K562 (cell line): ENCODE data around the gene GRHL3. TPM values are rescaled to one million over a fixed set of nuclear protein-coding genes. Genes with fewer than 3 reads are reported as not detected.
A peak's percentile ranks its signal among the peaks of the same experiment; 100 is the strongest.

Experiments
- ATAC-seq: fragments of 200-7000 bp; cut with Tn5 transposase; 3 replicates; pipeline ENCODE4 v1.9.1; 2020; ENCODE audit warnings: moderate library complexity
- BruUV-seq: library from RNA; stranded (reverse); fragments of 400-500 nt; replicated peaks from 2 replicates; lab custom pipeline; 2021; lab: Mats Ljungman, UMichigan
- CTCF ChIA-PET: fragments of 300-600 bp; formaldehyde crosslinking; extraction: SDS; loops from one replicate; lab custom pipeline; 2021; ENCODE audit warnings: low intra/inter-chr PET ratio; lab: Yijun Ruan, JAX
- POLR2A ChIA-PET: fragments of 300-600, 350-650 bp; sonication (Branson Sonifier 250); formaldehyde crosslinking; extraction: SDS; loops from one replicate; lab custom pipeline; 2021; ENCODE audit warnings: antibody characterized with exemption, inconsistent platforms; lab: Yijun Ruan, JAX
- DNase-seq, 4 experiments: peaks; one replicate each; pipeline versions ENCODE4 v3.0.0 to v3.0.0-alpha.2; 2011 to 2018; ENCODE audit warnings: low spot score in 3 of 4, mixed read lengths in 3 of 4; ENCODE audit errors: extremely low read depth in 1 of 4
- FAIRE-seq: peaks from 2 replicates; lab custom pipeline; 2011; peaks lifted over from hg19 to GRCh38; lab: Jason Lieb, UNC
- H2AFZ ChIP-seq: 2 replicates; pipeline ENCODE4 v1.6.0; 2011; ENCODE audit warnings: low read depth, low read length, control low read depth, inconsistent platforms
- H3K27ac ChIP-seq: fragments of 200-600 bp; 3 replicates; pipeline ENCODE4 v1.8.0; 2011; ENCODE audit warnings: low read depth, mild to moderate bottlenecking, control low read depth, inconsistent platforms, low read length, moderate library complexity, mixed read lengths; ENCODE audit errors: extremely low read depth
- H3K27me3 ChIP-seq, 2 experiments: fragments of 300-600 bp in 1 of 2; 2 replicates in 1 of 2; 3 replicates in 1 of 2; pipeline versions ENCODE4 v1.6.0 to v1.8.0; 2011; ENCODE audit warnings: inconsistent platforms in 2 of 2, low read length in 2 of 2, mild to moderate bottlenecking in 1 of 2, mixed read lengths in 1 of 2, moderate library complexity in 1 of 2; ENCODE audit not compliant: control insufficient read depth in 2 of 2, insufficient read depth in 2 of 2
- H3K36me3 ChIP-seq: fragments of 300-600 bp; 3 replicates; pipeline ENCODE4 v1.8.0; 2011; ENCODE audit warnings: mild to moderate bottlenecking, low read length, inconsistent platforms; ENCODE audit not compliant: control insufficient read depth, insufficient read depth
- H3K4me1 ChIP-seq, 2 experiments: fragments of 200-600 bp in 1 of 2; replicated peaks in 1 of 2; 2 replicates in 1 of 2; 3 replicates in 1 of 2; pipeline versions ENCODE4 v1.5.1 to v1.8.0; 2011; ENCODE audit warnings: inconsistent platforms in 2 of 2, low read length in 2 of 2, mild to moderate bottlenecking in 1 of 2, mixed read lengths in 1 of 2, moderate library complexity in 1 of 2; ENCODE audit not compliant: control insufficient read depth in 2 of 2, insufficient read depth in 2 of 2
- H3K4me2 ChIP-seq: 2 replicates; pipeline ENCODE4 v1.6.1; 2011; ENCODE audit warnings: low read length, control low read depth, inconsistent platforms, mixed read lengths; ENCODE audit not compliant: insufficient read depth
- H3K4me3 ChIP-seq: fragments of 200-600 bp; sonication (generic), shearing (Covaris generic); 2 replicates; pipeline ENCODE4 v1.5.1; 2016; ENCODE audit warnings: control low read depth, inconsistent platforms
- H3K79me2 ChIP-seq: fragments of 200-600 bp; 3 replicates; pipeline ENCODE4 v1.8.0; 2011; ENCODE audit warnings: low read length, inconsistent platforms; ENCODE audit not compliant: control insufficient read depth, insufficient read depth
- H3K9ac ChIP-seq, 2 experiments: 2 replicates each; pipeline versions ENCODE4 v1.6.0 to v1.6.1; 2011; ENCODE audit warnings: low read depth in 2 of 2, low read length in 2 of 2, control low read depth in 1 of 2, inconsistent platforms in 1 of 2, mild to moderate bottlenecking in 1 of 2, mixed read lengths in 1 of 2; ENCODE audit not compliant: insufficient read depth in 1 of 2
- H3K9me1 ChIP-seq: one replicate; pipeline ENCODE4 v1.6.0; 2011; ENCODE audit warnings: inconsistent platforms, mild to moderate bottlenecking, low read length, moderate library complexity; ENCODE audit not compliant: control insufficient read depth, insufficient read depth
- H3K9me3 ChIP-seq: replicated peaks from 2 replicates; pipeline ENCODE4 v1.5.1; 2011; ENCODE audit warnings: low read depth, low read length, inconsistent platforms; ENCODE audit not compliant: control insufficient read depth, insufficient read depth
- H4K20me1 ChIP-seq: replicated peaks from 2 replicates; pipeline ENCODE4 v1.6.1; 2011; ENCODE audit warnings: low read length, inconsistent platforms, mixed read lengths; ENCODE audit not compliant: control insufficient read depth, insufficient read depth
- HIVEP1 ChIP-seq: fragments of 250-450 bp; sonication (Bioruptor Pico); IDR thresholded peaks from 2 replicates; pipeline ENCODE4 v1.4.0; 2020; ENCODE audit warnings: mild to moderate bottlenecking
- TEAD1 ChIP-seq, 2 experiments: fragments of 450-650 bp in 1 of 2; sonication (generic) in 1 of 2; formaldehyde crosslinking; IDR thresholded peaks; 2 replicates each; pipeline versions ENCODE4 v1.4.0 to v1.8.0; 2020 to 2022; ENCODE audit warnings: mild to moderate bottlenecking in 2 of 2, missing genetic modification reagents in 1 of 2
- ZNF134 ChIP-seq: fragments of 250-450 bp; sonication (Bioruptor Pico); conservative IDR thresholded peaks from 2 replicates; pipeline ENCODE4 v1.4.0; 2020
- ZNF263 ChIP-seq: sonication (generic); formaldehyde crosslinking; IDR thresholded peaks from 2 replicates; pipeline ENCODE4 v1.8.0; 2022; ENCODE audit warnings: mild to moderate bottlenecking, missing genetic modification reagents, borderline replicate concordance
- WGBS: fragments of 100-300 bp; shearing (Covaris generic); methylation state at CpG from one replicate; pipeline ENCODE4 v1.1.6; 2016; ENCODE audit warnings: low coverage, mixed read lengths; ENCODE audit not compliant: insufficient coverage; ENCODE audit errors: missing lambda C conversion rate; 5-methylcytosine and 5-hydroxymethylcytosine counted together
- in situ Hi-C: fragments of 300-500 bp; cut with MboI; formaldehyde crosslinking; loops from 4 replicates; pipeline ENCODE4 v1.15.0; 2018; ENCODE audit warnings: inconsistent platforms, mixed read lengths
- intact Hi-C: fragments of 100-400 bp; cut with micrococcal nuclease; formaldehyde crosslinking; loops from 2 replicates; pipeline ENCODE4 v1.14.2; 2022
- polyA plus RNA-seq, 8 experiments: library from polyadenylated mRNA; depleted of rRNA in 4 of 8; stranded (reverse) in 5 of 8; unstranded in 3 of 8; fragments of >200 nt; fragmentation: Nextera tagmentation in 2 of 8; fragmentation: Illumina TruSeq in 1 of 8; extraction: Ambion mirVana in 2 of 8; extraction: Trizol in 1 of 8; gene quantifications; 2 replicates each; pipeline versions ENCODE4 v1.2.1 to v1.2.3, GENCODE V29; 2011 to 2014; ENCODE audit warnings: inconsistent platforms in 1 of 8, missing spikeins in 1 of 8
- total RNA-seq, 7 experiments: library from RNA; depleted of rRNA in 6 of 7; stranded (reverse); fragments of >200 nt in 6 of 7; fragmentation: Illumina TruSeq in 2 of 7; extraction: Trizol in 2 of 7; gene quantifications; 2 replicates each; pipeline versions ENCODE4 v1.2.1 to v1.2.3, GENCODE V29; 2011 to 2021; ENCODE audit warnings: low replicate concordance in 1 of 7

GRHL3 gene
- total and polyA plus RNA-seq, 9 of the 15 experiments (the other 6 are each of a cell fraction or from before 2014, with no cell fraction given): 0.01 to 0.04 TPM; not detected in 7

DNA sequence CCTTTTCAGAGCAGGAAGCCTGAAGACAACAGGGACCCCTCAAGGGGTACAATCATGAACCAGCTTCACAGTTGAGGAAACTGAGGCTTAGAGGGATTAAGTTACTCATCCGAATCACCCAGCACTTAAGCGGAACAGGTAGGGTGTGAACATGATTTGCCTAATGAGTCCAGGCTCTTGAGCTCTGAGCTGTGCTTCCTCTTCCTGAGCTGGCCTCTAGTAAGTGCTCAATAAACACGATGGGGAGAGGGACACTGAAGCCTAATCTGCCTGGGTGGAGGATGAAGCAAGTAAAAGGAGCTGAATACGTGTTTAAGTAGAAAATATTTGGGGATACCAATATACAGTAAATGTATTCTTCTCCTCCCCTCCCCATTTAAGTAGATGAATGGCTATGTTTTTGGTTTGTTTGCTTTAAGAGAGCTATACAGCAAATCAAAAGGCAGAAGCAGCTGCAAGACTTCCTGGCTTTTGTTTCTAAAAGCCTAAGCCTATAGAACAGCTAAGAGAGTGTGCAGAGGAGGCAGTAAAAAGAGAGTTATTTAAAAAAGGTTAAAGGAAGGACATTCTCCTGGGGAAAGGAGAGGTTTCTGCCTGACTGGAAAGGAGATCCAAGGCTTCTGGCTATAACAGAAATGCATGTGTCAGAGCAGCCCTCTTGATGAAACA is 74.0 kb downstream of the GRHL3 start:
- Histone ChIP-seq H3K4me3 (no peak overlapping the region), H3K4me1 (no peaks in the 10 kb centered on the region), H4K20me1 (0 out of 2 replicates have a peak, but pooled peaks cover 5% of the 10 kb centered on the region), H3K27me3 (no peaks in the 10 kb centered on the region), H3K36me3 (no peaks in the 10 kb centered on the region), H2AFZ (no peak overlapping the region), H3K27ac (no peak overlapping the region), H3K9me3 (no peaks in the 10 kb centered on the region), H3K9me1 (no peaks in the 10 kb centered on the region), H3K9ac (no peak overlapping the region), H3K4me2 (no peak overlapping the region), H3K79me2 (no peaks in the 10 kb centered on the region)
- WGBS: 51% methylated on average over 4 of the region's 4 CpGs
- no peak for ATAC-seq
- POLR2A ChIA-PET: interaction anchor here (0.9 to 1.5 kb wide), 3 partner anchors 19 to 191 kb away, joined by 3 to 8 read pairs (median 4); partner anchors contain the start of gene STPG1
- no peak for TF ChIP-seq ZNF263 (CRISPR knock-in tag)
- TF ChIP-seq TEAD1 (CRISPR knock-in tag; IDR thresholded peaks at IDR 0.05): no peak
- BruUV-seq: no TSS peak
- peak in 1 of 4 experiments; percentile 3 for DNase-seq
- FAIRE-seq: no peak
- CTCF ChIA-PET: interaction anchor here (1.3 to 7.3 kb wide), 3 partner anchors 193 to 437 kb away, joined by 3 to 222 read pairs (median 5); no protein-coding TSS in a partner anchor
- intact Hi-C loops (loop anchor here (2.0 kb wide), 1 partner anchor 322 kb away; no protein-coding TSS in a partner anchor), in situ Hi-C loops (loop anchor here (5.0 kb wide), 1 partner anchor 191 kb away; no protein-coding TSS in a partner anchor)

DNA sequence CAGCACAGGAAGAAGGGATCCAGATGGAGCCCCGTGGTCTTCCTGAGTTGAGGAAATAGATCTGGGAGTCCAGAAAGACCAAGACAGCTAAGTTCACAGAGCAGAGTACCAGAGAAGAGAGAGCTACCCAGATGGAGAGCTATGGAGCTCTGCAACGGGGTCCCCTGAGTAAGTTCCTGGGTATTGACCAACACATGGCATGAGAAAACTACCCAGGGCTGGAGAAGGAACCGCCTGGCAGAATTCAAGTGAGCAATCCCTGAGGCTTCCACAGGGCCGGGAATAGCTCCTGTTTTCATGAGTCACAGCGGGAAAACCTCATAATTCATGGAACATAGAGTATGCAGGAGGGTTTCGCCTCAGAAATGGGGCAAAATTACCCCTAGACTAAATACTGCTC is 74.7 kb downstream of the GRHL3 start:
- H3K4me3 ChIP-seq: no peak overlapping the region
- POLR2A ChIA-PET: interaction anchor here (0.8 to 1.4 kb wide), 2 partner anchors 18 to 31 kb away, joined by 4 read pairs; no protein-coding TSS in a partner anchor
- no peak overlapping the region for H3K27ac ChIP-seq
- no peaks in the 10 kb centered on the region for H3K36me3 ChIP-seq
- 0 out of 2 replicates have a peak, but pooled peaks cover 5% of the 10 kb centered on the region for H4K20me1 ChIP-seq
- H3K9me3 ChIP-seq: no peaks in the 10 kb centered on the region
- peak in 1 of 4 experiments; percentile 2 for DNase-seq
- no TSS peak for BruUV-seq
- H3K4me2 ChIP-seq: no peak overlapping the region
- CTCF ChIA-PET: interaction anchor here (1.3 to 7.3 kb wide), 2 partner anchors 194 to 323 kb away, joined by 3 to 222 read pairs; no protein-coding TSS in a partner anchor
- no peak overlapping the region for H2AFZ ChIP-seq
- intact Hi-C loops (loop anchor here (2.0 kb wide), 1 partner anchor 323 kb away; no protein-coding TSS in a partner anchor), in situ Hi-C loops (loop anchor here (5.0 kb wide), 1 partner anchor 192 kb away; no protein-coding TSS in a partner anchor)
- no peak for FAIRE-seq
- H3K9me1 ChIP-seq: no peaks in the 10 kb centered on the region
- no peak for ATAC-seq
- WGBS: 26% methylated on average over 6 of the region's 6 CpGs
- no peaks in the 10 kb centered on the region for H3K79me2 ChIP-seq
- no peaks in the 10 kb centered on the region for H3K27me3 ChIP-seq
- TF ChIP-seq ZNF134 (no peak), HIVEP1 (CRISPR knock-in tag) (no peak)
- 0 out of 4 replicates have a peak overlapping the region, but pooled peaks of 1 of the 2 experiments have one; percentile 4 for H3K9ac ChIP-seq
- H3K4me1 ChIP-seq: no peaks in the 10 kb centered on the region
